ENCODE results near the gene PGBD4.
"Not testable (repeated sequence)": the region's sequence is repeated elsewhere in the genome, so short reads cannot be mapped to it uniquely, and the experiment has no call there.

PGBD4 gene

DNA sequence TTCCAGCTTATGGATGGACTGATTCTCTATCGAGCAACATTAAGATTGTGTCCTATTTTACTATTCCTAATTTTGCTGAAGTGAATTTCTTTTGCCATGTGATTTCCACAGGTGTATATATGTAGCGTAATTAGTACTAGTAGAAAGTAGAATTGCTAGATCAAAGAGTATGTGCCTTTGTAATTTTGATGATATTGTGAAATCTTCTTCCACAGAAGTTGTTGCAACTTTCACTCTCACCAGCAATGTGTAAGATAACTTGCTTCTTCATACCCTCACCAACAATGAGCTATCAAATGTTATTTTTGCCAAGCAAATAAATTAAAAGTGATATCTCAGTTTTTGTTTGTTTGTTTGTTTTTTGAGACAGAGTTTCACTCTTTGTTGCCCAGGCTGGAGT is 5.4 kb downstream of the PGBD4 start:
- TF ChIP-seq TAF1 (IDR thresholded peaks at IDR 0.05; ENCODE audit: low read depth, low read length), result no peak
- no peak for TF ChIP-seq POLR2AphosphoS5 (IDR thresholded peaks at IDR 0.05; ENCODE audit: low read depth, low read length)
- DNase-seq (ENCODE audit: insufficient read length, low spot score) (no peak), FAIRE-seq (no peak)

DNA sequence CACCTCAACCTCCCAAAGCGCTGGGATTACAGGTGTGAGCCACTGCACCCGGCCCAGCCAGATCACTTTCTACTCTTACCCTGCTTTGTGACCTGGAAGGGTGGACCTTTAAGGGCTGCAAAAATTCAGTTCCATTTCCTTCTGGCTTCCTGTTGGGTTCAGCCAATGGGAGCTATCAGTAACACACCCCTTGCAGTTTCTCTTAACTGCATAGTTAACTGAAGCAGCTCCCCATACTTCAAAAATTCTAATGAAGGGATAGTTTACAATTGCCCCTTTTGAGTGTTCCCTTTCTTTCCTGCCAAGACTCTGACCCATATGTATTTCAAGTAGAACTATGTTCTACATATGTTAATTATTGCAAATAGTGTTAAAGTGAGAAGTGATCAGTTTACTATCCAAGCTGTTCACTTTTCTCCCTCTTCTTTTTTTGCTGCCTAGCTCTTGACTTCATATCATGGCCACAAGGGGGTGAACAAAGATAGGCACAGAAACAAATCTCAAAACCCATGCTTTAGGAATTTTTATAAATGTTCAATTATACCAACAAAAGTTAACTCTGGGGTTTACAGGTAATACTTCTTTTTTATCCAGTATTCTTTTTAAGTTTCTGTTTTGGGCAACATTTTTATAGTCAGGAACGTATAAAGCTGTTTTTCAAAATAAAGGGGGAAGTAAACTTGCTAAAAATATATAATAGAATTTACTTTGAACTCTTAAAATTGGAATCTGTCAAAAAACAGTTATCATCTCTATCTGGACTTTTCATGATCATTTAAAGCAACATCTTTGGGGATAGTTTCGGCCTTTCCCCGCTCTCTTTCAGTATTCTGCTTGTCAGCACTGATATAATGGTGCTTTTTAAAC is 8.1 kb downstream of the PGBD4 start:
- DNase-seq (ENCODE audit: insufficient read length, low spot score) (peak; percentile 7), FAIRE-seq (peak; percentile 64)
- TF ChIP-seq POLR2AphosphoS5 (IDR thresholded peaks at IDR 0.05; ENCODE audit: low read depth, low read length) (no peak), SPI1 (IDR thresholded peaks at IDR 0.05; ENCODE audit: low read depth, low read length) (no peak)

DNA sequence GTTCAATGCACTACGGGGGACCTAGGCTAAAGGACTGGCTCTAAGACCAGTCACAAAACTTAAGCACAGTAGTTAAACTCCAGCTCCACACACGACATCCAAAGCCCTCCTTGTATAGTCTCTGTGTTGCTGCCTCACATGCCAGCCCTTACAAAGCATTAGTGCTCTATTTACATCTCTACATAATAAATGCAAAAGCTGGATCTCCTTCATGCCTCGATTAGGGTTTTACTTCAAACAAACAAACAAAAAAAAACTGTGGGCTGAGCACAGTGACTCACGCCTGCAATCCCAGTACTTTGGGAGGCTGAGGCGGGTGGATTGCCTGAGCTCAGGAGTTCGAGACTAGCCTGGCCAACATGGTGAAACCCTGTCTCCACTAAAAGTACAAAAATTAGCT is 9.6 kb downstream of the PGBD4 start:
- no peak for TF ChIP-seq POU2F2 (IDR thresholded peaks at IDR 0.05; ENCODE audit: low read depth, low read length)
- FAIRE-seq (no peak), DNase-seq (ENCODE audit: insufficient read length, low spot score) (no peak)

- TF ChIP-seq SPI1 (IDR thresholded peaks at IDR 0.05; ENCODE audit: low read depth, low read length), result no peak
- no peak for TF ChIP-seq POLR2A (IDR thresholded peaks at IDR 0.05; ENCODE audit: low read depth, low read length)
- TF ChIP-seq TAF1 (IDR thresholded peaks at IDR 0.05; ENCODE audit: low read depth, low read length), result no peak
- no peak for TF ChIP-seq POU2F2 (IDR thresholded peaks at IDR 0.05; ENCODE audit: low read depth, low read length)
- no peak for TF ChIP-seq POLR2AphosphoS5 (IDR thresholded peaks at IDR 0.05; ENCODE audit: low read depth, low read length)
- TF ChIP-seq PAX5 (IDR thresholded peaks at IDR 0.05; ENCODE audit: insufficient read depth, low read length, severe bottlenecking), result no peak
- FAIRE-seq, result no peak
- DNase-seq (ENCODE audit: insufficient read length, low spot score), result no peak
Observed at GRCh38 chr15:34114215-34114614, 12.3 kb downstream of the PGBD4 start.

DNA sequence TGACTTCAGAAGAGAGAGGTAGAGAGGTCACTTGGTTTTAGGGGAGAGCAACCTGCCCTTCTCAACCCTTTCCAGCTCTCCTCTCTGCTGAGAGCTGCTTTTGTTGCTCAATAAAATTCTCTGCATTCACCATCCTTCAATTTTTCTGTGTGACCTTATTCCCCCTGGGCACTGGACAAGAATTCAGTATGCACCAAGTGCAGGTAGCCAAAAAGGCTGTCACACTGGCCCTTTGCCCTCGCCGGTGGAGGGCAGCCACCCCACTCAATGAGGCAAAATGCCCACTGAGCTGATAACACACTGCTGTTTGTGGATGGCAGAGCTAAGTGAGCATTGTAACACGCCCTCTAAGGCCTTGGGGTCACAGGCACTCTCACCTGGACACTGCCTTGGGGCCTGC is 12.9 kb downstream of the PGBD4 start:
- FAIRE-seq, result no peak
- no peak for DNase-seq (ENCODE audit: insufficient read length, low spot score)
- TF ChIP-seq TAF1 (IDR thresholded peaks at IDR 0.05; ENCODE audit: low read depth, low read length), result no peak
- no peak for TF ChIP-seq POLR2A (IDR thresholded peaks at IDR 0.05; ENCODE audit: low read depth, low read length)
- TF ChIP-seq SPI1 (IDR thresholded peaks at IDR 0.05; ENCODE audit: low read depth, low read length), result no peak
- TF ChIP-seq PAX5 (IDR thresholded peaks at IDR 0.05; ENCODE audit: insufficient read depth, low read length, severe bottlenecking), result no peak
- TF ChIP-seq POU2F2 (IDR thresholded peaks at IDR 0.05; ENCODE audit: low read depth, low read length), result no peak
- TF ChIP-seq POLR2AphosphoS5 (IDR thresholded peaks at IDR 0.05; ENCODE audit: low read depth, low read length), result no peak

GRCh38 chr15:34116620-34117019 is 14.7 kb downstream of the PGBD4 start:
- no peak for FAIRE-seq
- TF ChIP-seq POU2F2 (IDR thresholded peaks at IDR 0.05; ENCODE audit: low read depth, low read length), result no peak
- no peak for TF ChIP-seq POLR2AphosphoS5 (IDR thresholded peaks at IDR 0.05; ENCODE audit: low read depth, low read length)
- TF ChIP-seq TAF1 (IDR thresholded peaks at IDR 0.05; ENCODE audit: low read depth, low read length), result no peak
- TF ChIP-seq SPI1 (IDR thresholded peaks at IDR 0.05; ENCODE audit: low read depth, low read length), result no peak
- TF ChIP-seq PAX5 (IDR thresholded peaks at IDR 0.05; ENCODE audit: insufficient read depth, low read length, severe bottlenecking), result no peak
- TF ChIP-seq POLR2A (IDR thresholded peaks at IDR 0.05; ENCODE audit: low read depth, low read length), result no peak
- DNase-seq (ENCODE audit: insufficient read length, low spot score), result no peak

DNA sequence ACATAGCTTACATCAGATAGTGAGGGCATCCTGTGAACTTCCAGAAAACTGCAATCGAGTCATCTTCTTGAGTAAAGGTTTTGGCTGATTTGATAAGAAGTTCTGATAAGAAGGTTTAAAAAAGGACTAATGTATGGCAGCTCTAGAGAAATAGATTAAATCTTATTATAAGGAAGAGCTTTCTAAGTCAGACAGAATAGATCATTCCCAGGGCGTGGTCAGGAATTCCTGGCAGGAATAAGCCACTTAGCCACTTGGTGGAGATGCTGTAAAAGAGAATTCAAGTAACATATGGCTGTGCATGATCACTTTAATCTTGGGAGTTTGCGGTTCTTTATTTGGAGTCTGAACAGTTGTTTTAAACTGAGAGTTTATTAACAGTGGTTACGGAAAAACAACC is 17.4 kb downstream of the PGBD4 start:
- DNase-seq (ENCODE audit: insufficient read length, low spot score), result no peak
- TF ChIP-seq POU2F2 (IDR thresholded peaks at IDR 0.05; ENCODE audit: low read depth, low read length), result no peak
- TF ChIP-seq POLR2A (IDR thresholded peaks at IDR 0.05; ENCODE audit: low read depth, low read length), result no peak
- no peak for TF ChIP-seq TAF1 (IDR thresholded peaks at IDR 0.05; ENCODE audit: low read depth, low read length)
- TF ChIP-seq SPI1 (IDR thresholded peaks at IDR 0.05; ENCODE audit: low read depth, low read length), result no peak
- TF ChIP-seq POLR2AphosphoS5 (IDR thresholded peaks at IDR 0.05; ENCODE audit: low read depth, low read length), result no peak
- TF ChIP-seq PAX5 (IDR thresholded peaks at IDR 0.05; ENCODE audit: insufficient read depth, low read length, severe bottlenecking), result no peak
- FAIRE-seq, result no peak

DNA sequence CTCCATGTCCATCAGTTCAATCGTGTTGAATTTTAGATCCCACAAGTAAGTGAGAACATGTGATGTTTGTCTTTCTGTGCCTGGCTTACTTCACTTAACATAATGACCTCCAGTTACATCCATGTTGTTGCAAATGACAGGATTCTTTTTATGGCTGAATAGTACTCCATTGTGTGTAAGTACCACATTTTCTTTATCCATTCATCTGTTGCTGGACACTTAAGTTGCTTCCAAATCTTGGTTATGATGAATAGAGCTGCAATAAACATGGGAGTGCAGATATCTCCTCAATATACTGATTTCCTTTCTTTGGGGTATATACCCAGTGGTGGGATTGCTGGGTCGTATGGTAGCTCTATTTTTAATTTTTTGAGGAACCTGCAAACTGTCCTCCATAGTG is 18.5 kb downstream of the PGBD4 start:
- DNase-seq (ENCODE audit: insufficient read length, low spot score); FAIRE-seq: not testable (repeated sequence)

- not testable (repeated sequence) for FAIRE-seq; DNase-seq (ENCODE audit: insufficient read length, low spot score)
Observed at GRCh38 chr15:34121786-34122185, 19.9 kb downstream of the PGBD4 start.

- no peak for TF ChIP-seq POU2F2 (IDR thresholded peaks at IDR 0.05; ENCODE audit: low read depth, low read length)
- no peak for TF ChIP-seq PAX5 (IDR thresholded peaks at IDR 0.05; ENCODE audit: insufficient read depth, low read length, severe bottlenecking)
- TF ChIP-seq SPI1 (IDR thresholded peaks at IDR 0.05; ENCODE audit: low read depth, low read length), result 0 out of 2 replicates have a peak, but pooled peaks have one; percentile 7
- TF ChIP-seq POLR2AphosphoS5 (IDR thresholded peaks at IDR 0.05; ENCODE audit: low read depth, low read length), result no peak
- TF ChIP-seq POLR2A (IDR thresholded peaks at IDR 0.05; ENCODE audit: low read depth, low read length), result no peak
- no peak for DNase-seq (ENCODE audit: insufficient read length, low spot score)
- FAIRE-seq, result no peak
Observed at GRCh38 chr15:34122771-34123183, 20.9 kb downstream of the PGBD4 start.

GRCh38 chr15:34124651-34125050 is 22.8 kb downstream of the PGBD4 start:
- TF ChIP-seq POU2F2 (IDR thresholded peaks at IDR 0.05; ENCODE audit: low read depth, low read length) (no peak), SPI1 (IDR thresholded peaks at IDR 0.05; ENCODE audit: low read depth, low read length) (no peak), POLR2AphosphoS5 (IDR thresholded peaks at IDR 0.05; ENCODE audit: low read depth, low read length) (no peak), TAF1 (IDR thresholded peaks at IDR 0.05; ENCODE audit: low read depth, low read length) (no peak), PAX5 (IDR thresholded peaks at IDR 0.05; ENCODE audit: insufficient read depth, low read length, severe bottlenecking) (no peak), POLR2A (IDR thresholded peaks at IDR 0.05; ENCODE audit: low read depth, low read length) (no peak)
- no peak for FAIRE-seq
- DNase-seq (ENCODE audit: insufficient read length, low spot score), result no peak
